GM13976 (cell line): ENCODE data around the gene PLCB2.

Experiments used
- DNase-seq: peaks from one replicate; pipeline ENCODE4 v3.0.0; 2012; ENCODE audit warnings: low spot score
- CTCF ChIP-seq: IDR thresholded peaks from 2 replicates; pipeline ENCODE4 v1.5.1; 2012; ENCODE audit warnings: borderline replicate concordance, mild to moderate bottlenecking; ENCODE audit not compliant: insufficient read depth; ENCODE audit errors: extremely low read depth, missing control alignments, control extremely low read depth
- in situ Hi-C: fragments of 300-500 bp; cut with MboI; formaldehyde crosslinking; loops from one replicate; pipeline ENCODE4 v1.12.0; 2022; ENCODE audit warnings: low sequenced_read_pairs, mixed read lengths, inconsistent platforms; ENCODE audit not compliant: unreplicated experiment

PLCB2 gene

DNA sequence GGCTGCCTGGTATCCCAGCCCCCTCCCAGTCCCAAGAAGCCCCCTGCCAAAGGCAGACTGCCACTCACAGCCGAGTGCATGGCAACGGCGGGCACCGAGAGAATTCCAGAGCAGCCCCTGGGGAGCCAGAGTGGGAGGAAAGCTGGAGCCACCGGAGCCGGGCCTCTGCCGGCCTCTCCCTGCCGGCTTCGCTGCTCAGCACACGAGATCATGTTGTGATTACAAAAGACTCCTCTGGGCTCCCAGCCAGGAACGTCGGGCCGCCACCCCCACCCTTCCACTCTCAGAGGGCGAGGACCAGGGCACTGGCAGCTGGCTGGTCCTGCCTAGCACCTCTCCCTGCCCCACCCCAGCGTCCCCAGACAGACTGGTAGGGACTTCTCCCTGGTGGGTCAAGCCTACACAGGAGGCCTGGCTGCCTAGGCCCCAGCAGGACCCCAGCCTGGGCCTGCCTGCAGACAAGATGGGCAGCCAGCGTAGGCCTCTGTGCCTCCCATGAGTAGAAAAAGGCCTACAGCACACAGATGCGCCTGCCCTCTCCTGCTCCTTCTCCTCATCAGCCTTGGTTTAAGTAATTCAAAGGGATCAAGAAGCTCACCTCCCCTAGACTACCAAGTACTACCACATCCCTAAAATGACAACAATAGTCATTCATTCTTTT lies 33.1 kb upstream of the PLCB2 start, which contains the start of gene CCDC9B:
TSS of gene CCDC9B (minus strand) at position 200 of the 661 bp plus-strand sequence. CDS start at position 80, 120 bp downstream.
- no peak for DNase-seq
- in situ Hi-C loops = no loop called here
- TF ChIP-seq CTCF = no peak

DNA sequence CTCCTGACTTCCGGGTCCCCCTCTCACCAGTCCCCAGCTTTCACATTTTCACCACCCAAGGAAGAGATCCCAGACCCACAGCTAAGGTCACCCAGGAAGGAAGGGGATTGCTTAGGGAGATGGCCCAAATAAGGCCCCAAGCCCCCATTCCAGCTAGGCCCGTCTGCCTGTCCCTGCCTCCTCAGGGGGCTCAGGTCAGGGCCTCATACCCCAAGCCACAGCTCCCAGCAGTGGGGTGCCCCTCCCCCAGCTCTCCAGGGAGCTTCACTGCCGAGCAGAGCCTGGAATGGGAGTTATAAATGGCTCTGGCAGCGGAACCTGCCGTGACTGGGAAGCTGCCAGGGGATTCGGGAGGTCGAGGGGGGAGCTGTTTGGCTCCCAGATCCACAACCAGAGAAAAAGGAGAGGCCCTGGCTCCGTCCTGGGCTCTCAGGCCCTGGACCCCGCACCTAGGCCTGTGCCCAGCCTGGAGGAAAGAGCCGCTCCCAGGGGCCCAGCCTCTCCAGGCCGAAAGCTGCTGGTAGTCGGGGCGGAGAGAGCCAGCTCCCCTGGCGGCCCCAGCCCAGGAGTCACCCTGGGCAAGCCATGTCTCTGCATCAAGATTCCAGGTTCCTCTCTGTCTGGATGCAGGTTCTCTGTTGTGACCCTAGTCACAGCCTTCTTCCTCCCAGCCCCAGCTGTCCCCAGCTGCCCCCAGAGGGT lies 32.5 kb upstream of the PLCB2 start:
- in situ Hi-C loops = no loop called here
- no peak for DNase-seq
- TF ChIP-seq CTCF = no peak

- no peak for DNase-seq
- in situ Hi-C loops = no loop called here
- no peak for TF ChIP-seq CTCF
Measured at GRCh38 chr15:40339621-40339945, 31.8 kb upstream of the PLCB2 start.

GRCh38 chr15:40338921-40339620 lies 31.3 kb upstream of the PLCB2 start:
- TF ChIP-seq CTCF = no peak
- DNase-seq = no peak
- in situ Hi-C loops = no loop called here

- in situ Hi-C loops = no loop called here
- TF ChIP-seq CTCF = peak; percentile 70
- DNase-seq = peak; percentile 93
Measured at GRCh38 chr15:40338041-40338657, 30.4 kb upstream of the PLCB2 start.

GRCh38 chr15:40337597-40337996 lies 29.9 kb upstream of the PLCB2 start:
- in situ Hi-C loops = no loop called here
- no peak for TF ChIP-seq CTCF
- no peak for DNase-seq
